GM12801 (cell line): ENCODE measurements around the gene MKS1.

Experiments used
- TF ChIP-seq, protein P1 (sequence below): IDR thresholded peaks from one replicate; pipeline ENCODE4 v1.5.1; 2011; ENCODE audit warnings: control low read depth; ENCODE audit not compliant: insufficient read length; ENCODE audit errors: extremely low read depth

The MKS1 gene

DNA sequence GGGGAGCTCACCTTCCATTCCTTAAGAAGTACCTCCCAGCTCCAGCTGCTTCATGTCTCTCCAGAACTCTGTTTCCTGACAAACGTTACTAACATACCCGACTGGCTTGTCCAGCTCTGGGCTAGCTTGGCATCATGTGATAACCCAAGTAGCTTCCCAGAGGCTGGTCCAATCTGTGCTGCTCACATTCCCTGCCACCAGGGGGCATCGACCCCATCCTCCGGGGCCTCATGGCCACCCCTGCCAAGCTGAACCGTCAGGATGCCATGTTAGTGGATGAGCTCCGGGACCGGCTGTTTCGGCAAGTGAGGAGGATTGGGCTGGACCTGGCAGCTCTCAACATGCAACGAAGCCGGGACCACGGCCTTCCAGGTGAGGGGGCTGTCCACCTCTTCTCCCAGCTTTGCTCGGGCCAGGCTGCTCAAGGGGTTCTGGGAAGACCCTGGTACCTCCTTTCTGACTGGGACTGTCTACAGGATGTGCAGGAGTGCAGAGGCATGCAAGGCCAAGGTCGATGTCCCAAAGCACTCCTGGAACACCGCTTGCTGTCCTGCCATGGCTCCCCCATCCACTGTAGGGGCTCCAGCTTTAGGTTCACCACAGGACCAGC, 18.9 kb downstream of the MKS1 start:
- TF ChIP-seq, protein P1, sequence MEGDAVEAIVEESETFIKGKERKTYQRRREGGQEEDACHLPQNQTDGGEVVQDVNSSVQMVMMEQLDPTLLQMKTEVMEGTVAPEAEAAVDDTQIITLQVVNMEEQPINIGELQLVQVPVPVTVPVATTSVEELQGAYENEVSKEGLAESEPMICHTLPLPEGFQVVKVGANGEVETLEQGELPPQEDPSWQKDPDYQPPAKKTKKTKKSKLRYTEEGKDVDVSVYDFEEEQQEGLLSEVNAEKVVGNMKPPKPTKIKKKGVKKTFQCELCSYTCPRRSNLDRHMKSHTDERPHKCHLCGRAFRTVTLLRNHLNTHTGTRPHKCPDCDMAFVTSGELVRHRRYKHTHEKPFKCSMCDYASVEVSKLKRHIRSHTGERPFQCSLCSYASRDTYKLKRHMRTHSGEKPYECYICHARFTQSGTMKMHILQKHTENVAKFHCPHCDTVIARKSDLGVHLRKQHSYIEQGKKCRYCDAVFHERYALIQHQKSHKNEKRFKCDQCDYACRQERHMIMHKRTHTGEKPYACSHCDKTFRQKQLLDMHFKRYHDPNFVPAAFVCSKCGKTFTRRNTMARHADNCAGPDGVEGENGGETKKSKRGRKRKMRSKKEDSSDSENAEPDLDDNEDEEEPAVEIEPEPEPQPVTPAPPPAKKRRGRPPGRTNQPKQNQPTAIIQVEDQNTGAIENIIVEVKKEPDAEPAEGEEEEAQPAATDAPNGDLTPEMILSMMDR: no peak

GRCh38 chr17:58196610-58197009, 22.4 kb downstream of the MKS1 start:
- TF ChIP-seq, protein P1: no peak

DNA sequence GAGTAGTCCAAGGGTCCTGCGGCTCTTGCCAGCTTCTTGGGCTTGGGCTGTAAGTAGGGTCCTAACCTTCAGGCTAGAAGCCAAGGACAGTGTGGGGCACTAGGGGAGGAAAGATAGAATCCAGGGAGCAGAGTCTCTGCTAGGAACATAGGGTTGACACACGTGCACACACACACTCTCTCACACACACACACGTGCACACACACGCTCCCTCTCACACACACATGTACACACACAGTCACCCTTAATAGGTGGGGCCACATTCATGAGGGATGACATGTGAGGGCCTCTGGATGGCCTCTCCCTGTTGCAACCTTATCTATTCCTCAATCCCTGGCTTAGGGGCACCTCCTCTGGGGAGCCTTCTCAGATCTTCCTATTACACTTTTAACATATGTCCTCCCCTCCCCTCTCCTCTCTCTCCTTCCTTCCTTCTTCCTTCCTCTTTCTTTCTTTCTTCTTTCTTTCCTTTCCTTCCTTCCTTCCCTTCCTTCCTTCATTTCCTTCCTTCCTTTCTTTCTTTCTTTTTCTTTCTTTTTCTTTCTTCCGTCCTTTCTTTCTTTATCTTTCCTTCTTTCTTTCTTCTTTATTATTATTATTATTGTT, 23.4 kb downstream of the MKS1 start:
- TF ChIP-seq, protein P1: no peak

DNA sequence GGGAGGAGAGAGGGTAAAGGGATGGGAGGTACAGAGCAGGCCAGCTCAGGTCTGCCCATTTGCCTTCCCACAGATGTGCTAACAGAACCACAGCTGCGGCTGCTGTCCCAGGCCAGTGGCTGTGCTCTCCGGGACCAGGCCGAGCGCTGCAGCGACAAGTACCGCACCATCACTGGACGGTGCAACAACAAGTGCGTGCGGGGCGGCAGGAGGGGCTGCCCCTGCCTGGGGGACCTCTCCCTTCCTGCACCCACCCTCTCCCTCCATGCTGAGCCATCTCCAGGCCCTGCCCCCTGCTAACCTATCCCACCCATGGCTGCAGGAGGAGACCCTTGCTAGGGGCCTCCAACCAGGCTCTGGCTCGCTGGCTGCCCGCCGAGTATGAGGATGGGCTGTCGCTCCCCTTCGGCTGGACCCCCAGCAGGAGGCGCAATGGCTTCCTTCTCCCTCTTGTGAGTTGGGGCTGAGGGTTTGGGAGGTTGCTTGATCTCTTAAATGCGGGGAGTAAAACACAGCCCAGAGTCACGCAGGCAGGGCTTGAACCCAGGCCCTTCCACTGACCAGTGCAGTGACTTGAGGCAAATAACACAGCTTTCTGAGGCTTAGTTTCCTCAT, 25.3 kb downstream of the MKS1 start:
- TF ChIP-seq, protein P1: no peak

- TF ChIP-seq, protein P1: no peak
These were observed 26.4 kb downstream of the MKS1 start, which contains the start of gene EPX for GRCh38 chr17:58192612-58193011. TSS of gene EPX (plus strand) at chr17:58192726. CDS start at chr17:58192847, 121 bp downstream.

GRCh38 chr17:58191241-58191896, 27.7 kb downstream of the MKS1 start:
- TF ChIP-seq, protein P1: no peak

DNA sequence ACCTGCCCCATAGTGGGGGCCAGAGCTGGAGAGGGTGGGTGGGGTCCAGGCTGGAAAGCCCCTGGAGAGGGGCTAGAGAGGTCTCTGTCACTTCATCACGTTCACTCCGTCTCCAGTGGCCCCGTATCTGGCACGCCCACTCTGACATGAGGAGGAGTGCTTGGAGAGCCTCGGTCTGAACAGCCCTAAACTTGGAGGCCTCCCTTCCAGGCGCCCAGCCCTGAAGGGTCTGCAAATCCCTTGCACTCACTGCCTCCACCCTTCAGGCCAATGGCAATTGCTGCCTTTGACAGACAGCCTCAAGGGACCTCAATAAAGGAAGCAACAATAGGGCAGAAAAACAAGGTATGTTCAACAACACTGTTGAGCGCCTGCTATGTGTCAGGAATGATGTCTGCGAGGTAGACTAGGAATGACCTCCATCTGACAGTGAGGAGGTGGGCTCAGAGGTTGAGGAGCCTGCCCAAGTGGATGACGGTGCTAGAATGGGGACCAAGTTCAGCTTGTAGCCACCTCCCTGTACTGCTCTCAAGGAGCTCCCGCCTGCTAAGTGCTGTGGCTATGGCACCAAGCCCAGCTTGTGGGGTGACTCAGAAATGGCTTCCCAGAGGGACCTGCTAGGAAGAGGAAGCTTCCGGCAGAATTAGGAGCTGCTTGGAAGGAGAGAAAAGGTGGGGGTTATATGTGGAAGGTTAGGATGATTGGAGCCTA, 29.5 kb downstream of the MKS1 start:
- TF ChIP-seq, protein P1: no peak
